Activated CD4-positive, alpha-beta T cell treated with anti-CD3 and anti-CD28 coated beads, Interleukin-2, amount 10 ng/mL, durations not matched to agents 7 days and 5 days (primary cell): ENCODE measurements around the gene SGCD. TPM values are rescaled to one million over a fixed set of nuclear protein-coding genes. Genes with fewer than 3 reads are reported as not detected.

Experiments used
- CTCF ChIA-PET: fragments of 350-600 bp; sonication (Branson Sonifier 250); formaldehyde crosslinking; loops from one replicate; lab custom pipeline; 2021; ENCODE audit warnings: antibody characterized with exemption; lab: Charles Lee
- POLR2A ChIA-PET: fragments of 350-600 bp; sonication (Branson Sonifier 250); formaldehyde crosslinking; loops from one replicate; lab custom pipeline; 2021; ENCODE audit warnings: antibody characterized with exemption; lab: Charles Lee
- DNase-seq: peaks from one replicate; pipeline ENCODE4 v3.0.0-alpha.2; 2020
- H3K27ac Mint-ChIP-seq: one replicate; pipeline ENCODE4 v1.8.0; 2021; ENCODE audit warnings: mild to moderate bottlenecking, moderate library complexity, mixed read lengths
- H3K27me3 Mint-ChIP-seq: one replicate; pipeline ENCODE4 v1.8.0; 2021; ENCODE audit warnings: mixed read lengths
- H3K36me3 Mint-ChIP-seq: one replicate; pipeline ENCODE4 v1.8.0; 2021; ENCODE audit warnings: low read depth, mixed read lengths
- H3K4me1 Mint-ChIP-seq: one replicate; pipeline ENCODE4 v1.8.0; 2021; ENCODE audit warnings: mixed read lengths
- H3K4me3 Mint-ChIP-seq: one replicate; pipeline ENCODE4 v1.8.0; 2021; ENCODE audit warnings: mild to moderate bottlenecking, moderate library complexity, mixed read lengths
- H3K9me3 Mint-ChIP-seq: one replicate; pipeline ENCODE4 v1.8.0; 2021; ENCODE audit warnings: mixed read lengths
- total RNA-seq, 2 experiments: library from RNA; stranded (reverse); gene quantifications; one replicate each; pipeline ENCODE4 v1.2.3, GENCODE V29; 2021

SGCD gene
- total RNA-seq, 2 experiments from 2014 or later = not detected

DNA sequence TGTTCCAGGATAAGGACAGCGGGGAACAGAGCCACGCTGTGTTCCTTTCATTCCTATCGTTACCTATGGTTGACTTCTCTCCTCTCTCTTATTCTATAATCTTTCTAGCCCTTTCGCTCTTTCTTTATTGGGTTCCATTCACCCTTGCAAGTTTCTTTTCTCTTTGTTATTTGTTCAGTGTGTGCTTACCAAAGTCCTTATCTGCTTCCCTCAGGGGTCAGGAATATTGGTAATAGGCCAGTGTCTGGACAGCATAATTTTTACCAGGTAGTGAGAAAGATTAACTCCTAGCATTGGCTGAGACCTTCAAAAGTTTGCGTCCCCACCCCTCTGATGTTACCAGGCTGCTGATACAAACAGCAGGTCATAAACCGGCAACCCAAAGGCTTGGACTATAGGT lies 4.9 kb downstream of the SGCD start:
- Mint-ChIP-seq H3K36me3 (no peaks in the 10 kb centered on the region), H3K27ac (no peak overlapping the region), H3K27me3 (peaks cover 6% of the 10 kb centered on the region), H3K4me3 (no peak overlapping the region), H3K9me3 (no peaks in the 10 kb centered on the region), H3K4me1 (no peaks in the 10 kb centered on the region)
- no peak for DNase-seq
- CTCF ChIA-PET = no interaction called here
- POLR2A ChIA-PET = no interaction called here

GRCh38 chr5:156332245-156332644 lies 5.3 kb downstream of the SGCD start:
- no peak overlapping the region for H3K4me3 Mint-ChIP-seq

DNA sequence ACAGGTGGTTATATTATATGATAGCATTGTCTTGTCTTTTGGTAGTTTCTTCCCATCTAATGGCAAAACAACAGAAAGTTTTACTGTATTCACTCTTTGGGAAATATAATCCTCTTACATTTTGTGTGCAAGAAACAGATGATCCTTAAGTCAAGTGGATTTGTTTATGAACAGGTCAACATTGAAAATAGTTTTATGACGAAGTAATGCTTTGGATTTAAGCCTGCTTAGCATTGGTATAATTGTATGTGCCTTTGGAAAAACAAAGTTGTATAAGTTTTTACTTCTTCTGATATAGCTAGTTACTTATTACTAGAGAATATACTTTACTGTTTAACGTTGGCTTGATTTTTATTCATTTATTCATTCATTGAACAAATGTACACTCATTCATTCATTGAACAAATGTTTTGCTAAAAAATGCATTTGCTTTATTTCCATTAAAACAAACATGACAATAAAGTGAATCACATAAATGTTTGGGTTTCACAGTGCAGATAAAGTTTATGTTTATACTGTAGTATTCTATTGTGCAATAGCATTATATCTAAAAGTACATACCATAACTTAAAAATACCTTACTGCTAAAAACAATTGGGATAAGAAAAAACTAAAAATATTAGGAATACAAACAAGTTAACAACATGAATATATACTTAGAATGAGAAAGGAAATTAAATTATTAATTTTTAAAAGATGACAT lies 12.3 kb downstream of the SGCD start:
- H3K9me3 Mint-ChIP-seq = no peaks in the 10 kb centered on the region
- H3K4me1 Mint-ChIP-seq = no peaks in the 10 kb centered on the region
- ChIA-PET POLR2A (no interaction called here), CTCF (no interaction called here)
- H3K36me3 Mint-ChIP-seq = no peaks in the 10 kb centered on the region
- no peak for DNase-seq
- peaks cover 2% of the 10 kb centered on the region for H3K27me3 Mint-ChIP-seq
- no peak overlapping the region for H3K4me3 Mint-ChIP-seq
- no peak overlapping the region for H3K27ac Mint-ChIP-seq

More at GRCh38 chr5:156332245-156332644, 5.3 kb downstream of the SGCD start:
- CTCF ChIA-PET = no interaction called here
- H3K4me1 Mint-ChIP-seq = no peaks in the 10 kb centered on the region
- no peaks in the 10 kb centered on the region for H3K9me3 Mint-ChIP-seq
- DNase-seq = no peak
- no peak overlapping the region for H3K27ac Mint-ChIP-seq
- H3K27me3 Mint-ChIP-seq = peaks cover 3% of the 10 kb centered on the region
- no peaks in the 10 kb centered on the region for H3K36me3 Mint-ChIP-seq
- POLR2A ChIA-PET = no interaction called here

DNA sequence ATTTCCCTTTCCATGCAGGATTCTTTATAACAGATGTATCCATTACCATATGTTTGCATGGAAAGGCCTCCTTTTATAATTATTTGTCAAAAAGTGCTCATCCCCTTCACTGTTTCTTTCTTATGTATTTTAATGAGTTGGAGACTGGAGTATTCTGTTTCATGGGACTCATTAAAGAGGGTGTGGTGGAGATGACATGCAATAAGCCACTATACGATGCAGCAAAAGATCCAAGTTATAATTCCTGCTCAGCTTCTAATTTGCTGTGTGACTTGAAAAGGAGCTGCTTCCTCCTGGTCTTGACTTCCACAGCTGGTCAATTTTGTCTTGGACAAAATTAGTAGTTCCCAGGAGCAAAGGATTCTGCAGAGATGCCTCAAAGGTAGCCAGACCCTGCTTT lies 13.9 kb downstream of the SGCD start:
- H3K9me3 Mint-ChIP-seq = no peaks in the 10 kb centered on the region
- H3K4me3 Mint-ChIP-seq = no peak overlapping the region
- H3K36me3 Mint-ChIP-seq = no peaks in the 10 kb centered on the region
- no peaks in the 10 kb centered on the region for H3K4me1 Mint-ChIP-seq
- no peak for DNase-seq
- peaks cover 4% of the 10 kb centered on the region for H3K27me3 Mint-ChIP-seq
- POLR2A ChIA-PET = no interaction called here
- H3K27ac Mint-ChIP-seq = no peak overlapping the region
- CTCF ChIA-PET = no interaction called here

- peaks cover 4% of the 10 kb centered on the region for H3K27me3 Mint-ChIP-seq
Measured at GRCh38 chr5:156350256-156350655, 23.3 kb downstream of the SGCD start.

DNA sequence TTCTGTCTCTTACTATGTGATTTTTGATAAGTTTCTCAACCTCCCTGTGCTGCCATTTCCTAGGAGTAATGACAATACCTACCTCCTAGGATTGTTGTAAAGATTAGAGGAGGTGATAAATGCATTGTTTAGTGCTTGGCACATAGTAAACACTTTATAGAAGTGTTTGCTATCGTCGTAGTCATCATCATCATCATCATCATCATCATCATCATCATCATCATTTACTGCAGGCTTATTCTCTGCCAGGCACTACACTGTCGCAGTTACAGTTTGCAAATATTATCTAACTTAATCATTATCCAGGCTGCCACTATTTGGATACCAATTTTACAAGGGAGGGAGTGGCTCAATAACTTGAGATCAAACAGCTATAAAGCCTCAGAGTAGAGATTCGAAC lies 24.5 kb downstream of the SGCD start:
- no peak for DNase-seq
- no peak overlapping the region for H3K4me3 Mint-ChIP-seq
- peaks cover 2% of the 10 kb centered on the region for H3K27me3 Mint-ChIP-seq
- H3K36me3 Mint-ChIP-seq = no peaks in the 10 kb centered on the region
- ChIA-PET POLR2A (no interaction called here), CTCF (no interaction called here)
- H3K27ac Mint-ChIP-seq = no peak overlapping the region
- no peaks in the 10 kb centered on the region for H3K9me3 Mint-ChIP-seq
- no peaks in the 10 kb centered on the region for H3K4me1 Mint-ChIP-seq

More at GRCh38 chr5:156350256-156350655, 23.3 kb downstream of the SGCD start:
- Mint-ChIP-seq H3K4me3 (no peak overlapping the region), H3K27ac (no peak overlapping the region), H3K36me3 (no peaks in the 10 kb centered on the region), H3K4me1 (no peaks in the 10 kb centered on the region), H3K9me3 (no peaks in the 10 kb centered on the region)
- ChIA-PET POLR2A (no interaction called here), CTCF (no interaction called here)
- DNase-seq = no peak

GRCh38 chr5:156354571-156354970 lies 27.6 kb downstream of the SGCD start:
- no peak for DNase-seq
- H3K27ac Mint-ChIP-seq = no peak overlapping the region
- no peaks in the 10 kb centered on the region for H3K4me1 Mint-ChIP-seq
- no peak overlapping the region for H3K4me3 Mint-ChIP-seq
- peaks cover 2% of the 10 kb centered on the region for H3K27me3 Mint-ChIP-seq
- POLR2A ChIA-PET = no interaction called here
- CTCF ChIA-PET = interaction anchor here (0.7 to 0.9 kb wide), 2 partner anchors 13 to 43 kb away, joined by 3 to 5 read pairs; no protein-coding TSS in a partner anchor
- no peaks in the 10 kb centered on the region for H3K36me3 Mint-ChIP-seq
- no peaks in the 10 kb centered on the region for H3K9me3 Mint-ChIP-seq

DNA sequence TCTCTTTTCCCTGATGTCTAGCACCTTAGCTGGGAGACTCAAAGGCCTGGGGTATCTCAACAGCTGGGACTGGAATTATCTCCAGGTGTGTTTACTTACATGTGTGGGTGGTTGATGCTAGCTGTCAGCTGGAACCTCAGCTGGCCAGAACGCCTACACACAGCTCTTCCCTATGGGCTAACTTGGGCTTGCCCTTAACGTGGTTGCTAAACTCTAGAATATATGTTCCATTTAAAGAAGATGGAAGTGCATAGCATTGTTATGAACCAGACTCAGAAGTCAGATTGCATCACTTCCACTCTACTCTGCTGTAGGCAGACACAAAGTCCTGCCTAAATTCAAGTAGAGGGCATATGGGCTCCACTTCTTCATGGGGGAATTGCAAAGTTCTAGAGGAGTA lies 29.3 kb downstream of the SGCD start:
- ChIA-PET POLR2A (no interaction called here), CTCF (no interaction called here)
- no peaks in the 10 kb centered on the region for H3K9me3 Mint-ChIP-seq
- H3K27ac Mint-ChIP-seq = no peak overlapping the region
- H3K27me3 Mint-ChIP-seq = peaks cover 2% of the 10 kb centered on the region
- no peak for DNase-seq
- no peaks in the 10 kb centered on the region for H3K4me1 Mint-ChIP-seq
- H3K36me3 Mint-ChIP-seq = no peaks in the 10 kb centered on the region
- H3K4me3 Mint-ChIP-seq = no peak overlapping the region

DNA sequence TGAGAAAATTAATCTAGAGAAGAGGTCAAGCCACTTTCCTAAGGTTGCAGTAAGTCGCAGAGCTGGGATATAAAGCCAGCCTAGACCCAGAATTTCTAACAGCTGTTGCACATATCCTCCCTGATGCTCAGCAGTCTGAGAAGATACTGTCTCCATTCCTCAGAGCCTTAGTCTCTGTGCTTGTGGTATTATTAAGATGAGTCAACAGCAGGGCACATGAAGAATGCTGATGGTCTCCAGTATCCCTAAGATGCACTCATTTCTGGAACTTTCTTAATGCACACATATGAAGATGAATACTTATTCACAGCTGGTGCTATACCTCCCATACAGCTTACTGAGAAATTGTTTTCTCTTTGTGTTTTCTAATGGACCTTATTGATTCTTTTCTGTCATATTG lies 32.5 kb downstream of the SGCD start:
- Mint-ChIP-seq H3K27ac (no peak overlapping the region), H3K36me3 (no peaks in the 10 kb centered on the region), H3K4me3 (no peak overlapping the region), H3K9me3 (no peaks in the 10 kb centered on the region), H3K4me1 (no peaks in the 10 kb centered on the region), H3K27me3 (no peaks in the 10 kb centered on the region)
- CTCF ChIA-PET = interaction anchor here (0.5 kb wide), 1 partner anchor 1656 kb away, joined by 3 read pairs; no protein-coding TSS in a partner anchor
- DNase-seq = no peak
- POLR2A ChIA-PET = no interaction called here

GRCh38 chr5:156361436-156362109 lies 34.6 kb downstream of the SGCD start:
- Mint-ChIP-seq H3K9me3 (no peaks in the 10 kb centered on the region), H3K27me3 (no peaks in the 10 kb centered on the region), H3K36me3 (no peaks in the 10 kb centered on the region), H3K4me3 (no peak overlapping the region), H3K27ac (no peak overlapping the region), H3K4me1 (no peaks in the 10 kb centered on the region)
- DNase-seq = no peak
- ChIA-PET CTCF (no interaction called here), POLR2A (interaction anchor here (0.6 kb wide), 1 partner anchor 225 kb away, joined by 3 read pairs; no protein-coding TSS in a partner anchor)

GRCh38 chr5:156363861-156364260 lies 36.9 kb downstream of the SGCD start:
- Mint-ChIP-seq H3K4me3 (no peak overlapping the region), H3K4me1 (no peaks in the 10 kb centered on the region), H3K36me3 (no peaks in the 10 kb centered on the region), H3K9me3 (no peaks in the 10 kb centered on the region), H3K27me3 (no peaks in the 10 kb centered on the region), H3K27ac (no peak overlapping the region)
- DNase-seq = no peak
- ChIA-PET CTCF (no interaction called here), POLR2A (no interaction called here)

DNA sequence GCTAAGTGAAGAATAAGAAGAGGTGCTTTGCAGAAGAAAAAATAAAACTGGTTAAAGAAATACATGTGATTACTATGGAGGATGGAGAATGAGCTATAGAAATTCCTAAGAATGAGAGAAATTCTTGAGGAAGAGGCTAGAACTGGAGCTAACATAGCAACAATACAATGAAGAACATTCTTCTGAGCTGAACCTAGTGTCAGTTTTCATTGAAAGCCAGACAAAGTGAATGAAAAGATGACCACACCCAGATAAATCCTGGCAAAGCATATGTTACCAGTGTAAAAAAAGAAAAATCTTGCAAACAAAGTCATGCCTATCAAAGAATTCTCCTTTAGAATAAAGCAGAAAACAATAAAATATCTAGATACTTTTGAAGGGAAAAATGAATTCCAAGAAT lies 39.6 kb downstream of the SGCD start:
- Mint-ChIP-seq H3K36me3 (no peaks in the 10 kb centered on the region), H3K4me1 (no peaks in the 10 kb centered on the region), H3K27me3 (no peaks in the 10 kb centered on the region), H3K27ac (no peak overlapping the region), H3K4me3 (no peak overlapping the region), H3K9me3 (no peaks in the 10 kb centered on the region)
- DNase-seq = no peak
- ChIA-PET CTCF (no interaction called here), POLR2A (no interaction called here)

DNA sequence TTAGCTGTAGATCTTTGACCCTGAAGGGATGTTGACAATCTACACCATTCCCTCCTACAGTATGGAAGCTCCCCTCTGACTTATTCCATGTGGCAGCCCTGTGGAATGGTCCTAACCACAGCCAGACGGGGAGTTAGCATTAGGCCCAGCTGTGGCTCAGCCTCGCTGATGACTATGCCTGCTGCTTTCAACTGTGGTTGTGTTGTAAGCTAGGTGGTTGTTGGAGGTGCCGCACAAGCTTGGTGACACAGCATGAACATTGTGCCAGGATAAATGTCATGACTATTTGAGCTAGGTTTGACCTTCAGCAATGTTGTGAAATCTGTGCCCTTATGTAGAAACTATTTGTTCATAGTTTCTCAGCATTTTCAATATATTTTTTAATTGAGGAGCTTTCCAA lies 40.6 kb downstream of the SGCD start:
- Mint-ChIP-seq H3K4me1 (no peaks in the 10 kb centered on the region), H3K36me3 (no peaks in the 10 kb centered on the region), H3K27me3 (no peaks in the 10 kb centered on the region), H3K27ac (no peak overlapping the region), H3K4me3 (no peak overlapping the region), H3K9me3 (no peaks in the 10 kb centered on the region)
- POLR2A ChIA-PET = no interaction called here
- CTCF ChIA-PET = interaction anchor here (0.6 to 1.6 kb wide), 2 partner anchors 13 to 163 kb away, joined by 4 to 5 read pairs; no protein-coding TSS in a partner anchor
- no peak for DNase-seq
